ENCODE results near the gene UBE4B. TPM values are rescaled to one million over a fixed set of nuclear protein-coding genes. Genes with fewer than 3 reads are reported as not detected.
"Not testable (repeated sequence)": the region's sequence is repeated elsewhere in the genome, so short reads cannot be mapped to it uniquely, and the experiment has no call there.

The UBE4B gene
- total and polyA plus RNA-seq, 2 experiments from 2014 or later, result 18.7 to 41.1 TPM

DNA sequence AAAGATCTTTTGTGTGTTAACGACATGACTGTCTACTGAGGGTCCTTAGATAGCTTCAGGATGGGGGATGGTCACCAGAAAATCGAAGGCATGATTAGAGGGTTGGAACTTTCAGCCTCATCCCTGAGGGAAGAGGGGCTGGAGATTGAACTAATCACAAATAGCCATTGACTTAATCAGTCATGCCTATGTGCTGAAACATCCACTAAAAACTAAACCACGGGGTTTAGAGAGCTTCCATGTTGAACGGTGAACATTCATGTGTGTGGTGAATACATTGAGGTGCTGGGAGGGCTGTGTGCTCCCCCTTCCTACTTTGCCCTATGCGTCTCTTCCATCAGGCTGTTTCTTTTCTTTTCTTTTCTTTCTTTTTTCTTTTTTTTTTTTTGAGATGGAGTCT lies 18.7 kb upstream of the UBE4B start:
- Histone ChIP-seq H3K4me1 (ENCODE audit: insufficient read depth) (no peaks in the 10 kb centered on the region), H4K20me1 (ENCODE audit: insufficient read depth, poor library complexity, severe bottlenecking) (no peaks in the 10 kb centered on the region), H3K4me2 (no peak overlapping the region), H3K9me3 (ENCODE audit: low read depth) (no peaks in the 10 kb centered on the region), H3K9me2 (replicated peaks; ENCODE audit: insufficient read depth) (no peaks in the 10 kb centered on the region), H3K79me2 (no peaks in the 10 kb centered on the region), H2AFZ (no peak overlapping the region), H3K4me3 (no peak overlapping the region), H3K36me3 (replicated peaks; ENCODE audit: insufficient read depth, low read depth) (no peaks in the 10 kb centered on the region), H3K27ac (no peak overlapping the region), H3K27me3 (no peaks in the 10 kb centered on the region)
- TF ChIP-seq, protein P1, sequence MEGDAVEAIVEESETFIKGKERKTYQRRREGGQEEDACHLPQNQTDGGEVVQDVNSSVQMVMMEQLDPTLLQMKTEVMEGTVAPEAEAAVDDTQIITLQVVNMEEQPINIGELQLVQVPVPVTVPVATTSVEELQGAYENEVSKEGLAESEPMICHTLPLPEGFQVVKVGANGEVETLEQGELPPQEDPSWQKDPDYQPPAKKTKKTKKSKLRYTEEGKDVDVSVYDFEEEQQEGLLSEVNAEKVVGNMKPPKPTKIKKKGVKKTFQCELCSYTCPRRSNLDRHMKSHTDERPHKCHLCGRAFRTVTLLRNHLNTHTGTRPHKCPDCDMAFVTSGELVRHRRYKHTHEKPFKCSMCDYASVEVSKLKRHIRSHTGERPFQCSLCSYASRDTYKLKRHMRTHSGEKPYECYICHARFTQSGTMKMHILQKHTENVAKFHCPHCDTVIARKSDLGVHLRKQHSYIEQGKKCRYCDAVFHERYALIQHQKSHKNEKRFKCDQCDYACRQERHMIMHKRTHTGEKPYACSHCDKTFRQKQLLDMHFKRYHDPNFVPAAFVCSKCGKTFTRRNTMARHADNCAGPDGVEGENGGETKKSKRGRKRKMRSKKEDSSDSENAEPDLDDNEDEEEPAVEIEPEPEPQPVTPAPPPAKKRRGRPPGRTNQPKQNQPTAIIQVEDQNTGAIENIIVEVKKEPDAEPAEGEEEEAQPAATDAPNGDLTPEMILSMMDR (IDR thresholded peaks at IDR 0.05; ENCODE audit: poor library complexity), result no peak
- TF ChIP-seq EZH2 (IDR thresholded peaks at IDR 0.05; ENCODE audit: borderline replicate concordance) (no peak), EZH2phosphoT487 (IDR thresholded peaks at IDR 0.05; ENCODE audit: low read depth, severe bottlenecking, unreplicated experiment) (no peak)
- 82% methylated on average over 5 of the region's 5 CpGs for WGBS (ENCODE audit: low lambda C conversion rate, missing lambda C conversion rate)
- DNase-seq (ENCODE audit: low spot score), result no peak

DNA sequence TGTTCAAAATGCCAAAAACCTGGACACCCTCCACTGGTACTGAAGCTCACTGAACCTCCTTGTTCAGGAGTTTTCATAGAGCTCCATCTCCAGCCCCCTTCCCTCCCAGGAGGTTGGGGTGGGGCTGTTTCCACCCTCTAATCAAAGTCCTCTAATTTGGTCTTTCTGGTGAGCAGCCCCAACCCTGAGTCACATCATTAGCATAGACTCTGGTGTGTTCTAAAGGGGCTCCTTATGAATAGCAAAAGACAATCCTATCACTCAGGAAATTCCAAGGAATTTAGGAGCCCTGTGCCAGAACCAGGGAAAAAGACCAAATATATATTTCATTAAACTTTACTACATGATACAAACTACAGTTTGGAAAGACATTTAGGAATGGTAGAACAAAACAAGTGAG lies 13.2 kb upstream of the UBE4B start:
- no peaks in the 10 kb centered on the region for H4K20me1 ChIP-seq (ENCODE audit: insufficient read depth, poor library complexity, severe bottlenecking)
- no peaks in the 10 kb centered on the region for H3K4me1 ChIP-seq (ENCODE audit: insufficient read depth)
- H3K4me3 ChIP-seq, result no peak overlapping the region
- no peaks in the 10 kb centered on the region for H3K9me2 ChIP-seq (replicated peaks; ENCODE audit: insufficient read depth)
- no peak overlapping the region for H3K27ac ChIP-seq
- H3K36me3 ChIP-seq (replicated peaks; ENCODE audit: insufficient read depth, low read depth), result no peaks in the 10 kb centered on the region
- H3K79me2 ChIP-seq, result no peaks in the 10 kb centered on the region
- no peaks in the 10 kb centered on the region for H3K27me3 ChIP-seq
- no peaks in the 10 kb centered on the region for H3K9me3 ChIP-seq (ENCODE audit: low read depth)
- no peak overlapping the region for H2AFZ ChIP-seq
- DNase-seq (ENCODE audit: low spot score), result no peak
- TF ChIP-seq EZH2phosphoT487 (IDR thresholded peaks at IDR 0.05; ENCODE audit: low read depth, severe bottlenecking, unreplicated experiment) (no peak), EZH2 (IDR thresholded peaks at IDR 0.05; ENCODE audit: borderline replicate concordance) (no peak)
- TF ChIP-seq, protein P1 (IDR thresholded peaks at IDR 0.05; ENCODE audit: poor library complexity), result no peak
- H3K4me2 ChIP-seq, result no peak overlapping the region

DNA sequence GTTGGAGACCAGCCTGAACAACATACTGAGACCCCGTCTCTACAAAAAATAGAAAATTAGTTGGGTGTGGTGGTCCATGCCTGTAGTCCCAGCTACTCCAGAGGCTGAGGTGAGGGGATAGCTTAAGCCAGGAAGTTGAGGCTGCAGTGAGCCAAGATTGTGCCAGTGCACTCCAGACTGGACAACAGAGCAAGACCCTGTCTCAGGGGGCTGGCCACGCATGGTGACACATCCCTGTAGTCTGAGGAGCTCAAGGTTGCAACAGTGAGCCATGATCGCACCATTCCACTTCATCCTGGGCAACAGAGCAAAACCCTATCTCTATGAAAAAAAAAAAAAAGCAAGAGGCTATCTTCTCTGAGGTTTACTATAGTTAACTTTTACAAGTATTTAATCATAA lies 12.7 kb upstream of the UBE4B start:
- Histone ChIP-seq H3K79me2 (no peaks in the 10 kb centered on the region), H3K9me2 (replicated peaks; ENCODE audit: insufficient read depth) (no peaks in the 10 kb centered on the region), H3K4me3 (no peak overlapping the region), H3K27me3 (no peaks in the 10 kb centered on the region), H3K4me2 (no peak overlapping the region), H4K20me1 (ENCODE audit: insufficient read depth, poor library complexity, severe bottlenecking) (no peaks in the 10 kb centered on the region), H3K36me3 (replicated peaks; ENCODE audit: insufficient read depth, low read depth) (no peaks in the 10 kb centered on the region), H3K27ac (no peak overlapping the region), H3K9me3 (ENCODE audit: low read depth) (no peaks in the 10 kb centered on the region), H3K4me1 (ENCODE audit: insufficient read depth) (no peaks in the 10 kb centered on the region), H2AFZ (no peak overlapping the region)
- 96% methylated on average over 3 of the region's 3 CpGs for WGBS (ENCODE audit: low lambda C conversion rate, missing lambda C conversion rate)
- no peak for DNase-seq (ENCODE audit: low spot score)
- no peak for TF ChIP-seq EZH2phosphoT487 (IDR thresholded peaks at IDR 0.05; ENCODE audit: low read depth, severe bottlenecking, unreplicated experiment)
- TF ChIP-seq, protein P1 (IDR thresholded peaks at IDR 0.05; ENCODE audit: poor library complexity), result no peak

DNA sequence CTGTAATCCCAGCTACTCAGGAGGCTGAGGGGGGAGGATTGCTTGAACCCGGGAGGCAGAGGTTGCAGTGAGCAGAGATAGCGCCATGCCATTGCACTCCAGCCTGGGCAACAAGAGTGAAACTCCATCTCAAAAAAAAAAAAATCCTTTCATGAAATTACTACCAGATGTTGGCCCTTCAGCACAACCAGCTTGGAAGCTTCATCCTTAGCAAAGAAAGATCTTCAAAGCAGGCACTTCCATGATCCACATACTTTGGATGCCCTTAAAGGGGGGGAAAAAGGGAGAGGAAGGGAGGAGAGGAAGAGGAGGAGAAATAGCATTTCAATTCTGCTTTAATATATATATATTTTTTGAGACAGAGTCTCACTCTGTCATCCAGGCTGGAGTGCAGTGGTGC lies 12.1 kb upstream of the UBE4B start:
- H3K79me2 ChIP-seq; H3K27ac ChIP-seq; DNase-seq (ENCODE audit: low spot score); H3K4me2 ChIP-seq; H3K9me3 ChIP-seq (ENCODE audit: low read depth); H3K4me1 ChIP-seq (ENCODE audit: insufficient read depth); H3K27me3 ChIP-seq; H3K9me2 ChIP-seq (replicated peaks; ENCODE audit: insufficient read depth); H2AFZ ChIP-seq; H3K4me3 ChIP-seq; H4K20me1 ChIP-seq (ENCODE audit: insufficient read depth, poor library complexity, severe bottlenecking); H3K36me3 ChIP-seq (replicated peaks; ENCODE audit: insufficient read depth, low read depth): not testable (repeated sequence)
- 64% methylated on average over 2 of the region's 2 CpGs for WGBS (ENCODE audit: low lambda C conversion rate, missing lambda C conversion rate)

DNA sequence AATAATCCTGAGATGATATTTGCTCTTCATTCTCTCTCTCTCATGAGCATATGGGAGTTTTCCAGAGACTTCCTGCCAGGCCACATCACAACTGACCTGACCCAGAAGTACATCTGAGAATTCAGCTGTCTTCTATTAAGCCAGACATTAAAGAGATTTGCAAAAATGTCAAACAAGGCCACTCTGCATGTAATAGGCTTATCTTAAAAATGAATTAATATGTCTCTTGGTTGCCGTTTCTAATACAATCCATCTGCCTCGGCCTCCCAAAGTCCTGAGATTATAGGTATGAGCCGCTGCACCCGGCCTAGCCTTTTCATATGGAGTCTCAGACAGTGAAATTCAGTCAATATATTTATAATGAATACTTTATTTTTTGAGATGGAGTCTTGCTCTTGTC lies 10.8 kb upstream of the UBE4B start:
- H3K4me1 ChIP-seq (ENCODE audit: insufficient read depth); H3K27ac ChIP-seq; H3K9me2 ChIP-seq (replicated peaks; ENCODE audit: insufficient read depth); H3K27me3 ChIP-seq; H3K9me3 ChIP-seq (ENCODE audit: low read depth); DNase-seq (ENCODE audit: low spot score); H3K36me3 ChIP-seq (replicated peaks; ENCODE audit: insufficient read depth, low read depth); H2AFZ ChIP-seq; H3K79me2 ChIP-seq; H4K20me1 ChIP-seq (ENCODE audit: insufficient read depth, poor library complexity, severe bottlenecking); H3K4me3 ChIP-seq; H3K4me2 ChIP-seq: not testable (repeated sequence)
- 72% methylated on average over 4 of the region's 4 CpGs for WGBS (ENCODE audit: low lambda C conversion rate, missing lambda C conversion rate)

Data from hepatocyte (in vitro differentiated cells).